Fibroblast of lung (primary cell): ENCODE measurements around the gene FAM117A. TPM values are rescaled to one million over a fixed set of nuclear protein-coding genes. Genes with fewer than 3 reads are reported as not detected.
A peak's percentile ranks its signal among the peaks of the same experiment; 100 is the strongest.

Experiments used
- DNase-seq, 2 donors: peaks; one replicate each; pipeline versions ENCODE4 v3.0.0 to v3.0.0-alpha.2; 2010; ENCODE audit warnings: low read depth in 2 of 2
- H2AFZ ChIP-seq: 2 replicates; pipeline ENCODE4 v1.5.1; 2012; ENCODE audit warnings: low read length, control low read depth, inconsistent platforms
- H3K27ac ChIP-seq: 2 replicates; pipeline ENCODE4 v1.5.1; 2011; ENCODE audit warnings: low read length, control low read depth; ENCODE audit not compliant: insufficient read depth
- H3K27me3 ChIP-seq: 2 replicates; pipeline ENCODE4 v1.5.1; 2011; ENCODE audit warnings: mild to moderate bottlenecking, low read length; ENCODE audit not compliant: control insufficient read depth, insufficient read depth
- H3K36me3 ChIP-seq: 2 replicates; pipeline ENCODE4 v1.5.1; 2011; ENCODE audit warnings: low read length; ENCODE audit not compliant: control insufficient read depth, insufficient read depth
- H3K4me1 ChIP-seq: 2 replicates; pipeline ENCODE4 v1.5.1; 2011; ENCODE audit warnings: low read length; ENCODE audit not compliant: control insufficient read depth, insufficient read depth; ENCODE audit errors: extremely low read depth
- H3K4me2 ChIP-seq: 2 replicates; pipeline ENCODE4 v1.5.1; 2011; ENCODE audit warnings: low read length, control low read depth; ENCODE audit not compliant: insufficient read depth; ENCODE audit errors: extremely low read depth
- H3K4me3 ChIP-seq, 4 experiments: fragments of 200-600 bp in 1 of 4; sonication (generic) in 1 of 4; replicated peaks in 1 of 4; 2 replicates each; pipeline ENCODE4 v1.5.1; 2011 to 2016; ENCODE audit warnings: low read length in 4 of 4, low read depth in 3 of 4, mild to moderate bottlenecking in 3 of 4, control low read depth in 2 of 4, inconsistent platforms in 1 of 4, mixed read lengths in 1 of 4; ENCODE audit not compliant: insufficient read depth in 1 of 4; ENCODE audit errors: control extremely low read depth in 1 of 4
- H3K79me2 ChIP-seq: 2 replicates; pipeline ENCODE4 v1.5.1; 2012; ENCODE audit warnings: mild to moderate bottlenecking, low read length, inconsistent platforms; ENCODE audit not compliant: control insufficient read depth, insufficient read depth
- H3K9ac ChIP-seq: 2 replicates; pipeline ENCODE4 v1.5.1; 2011; ENCODE audit warnings: mild to moderate bottlenecking, low read length, control low read depth; ENCODE audit not compliant: insufficient read depth
- H3K9me3 ChIP-seq: 2 replicates; pipeline ENCODE4 v1.5.1; 2012; ENCODE audit warnings: low read depth, low read length; ENCODE audit not compliant: control insufficient read depth, insufficient read depth
- H4K20me1 ChIP-seq: 2 replicates; pipeline ENCODE4 v1.5.1; 2011; ENCODE audit warnings: low read length; ENCODE audit not compliant: control insufficient read depth, insufficient read depth; ENCODE audit errors: extremely low read depth
- EZH2 ChIP-seq: IDR thresholded peaks from 2 replicates; pipeline ENCODE4 v1.5.1; 2012; ENCODE audit warnings: low read length, control low read depth, mild to moderate bottlenecking; ENCODE audit errors: missing control alignments
- polyA plus RNA-seq, 2 donors: library from polyadenylated mRNA; depleted of rRNA in 1 of 2; stranded (reverse) in 1 of 2; unstranded in 1 of 2; fragments of >200 nt; gene quantifications; 2 replicates each; pipeline ENCODE4 v1.2.1, GENCODE V29; 2011 to 2012; ENCODE audit warnings: missing spikeins in 1 of 2
- total RNA-seq: library from RNA; depleted of rRNA; stranded (reverse); fragments of >200 nt; gene quantifications from 2 replicates; pipeline ENCODE4 v1.2.1, GENCODE V29; 2014
- TF ChIP-seq, protein P1 (sequence below), 2 donors: IDR thresholded peaks in 1 of 2; conservative IDR thresholded peaks in 1 of 2; 1 replicate in 1 of 2; 2 replicates in 1 of 2; pipeline ENCODE4 v1.5.1; 2011 to 2012; ENCODE audit warnings: low read length in 2 of 2, control low read depth in 1 of 2, inconsistent platforms in 1 of 2, low read depth in 1 of 2, mild to moderate bottlenecking in 1 of 2

The FAM117A gene
- total and polyA plus RNA-seq, 2 donors (not counting 1 experiment from before 2014, with no cell fraction given), result 2.4 to 3.3 TPM

DNA sequence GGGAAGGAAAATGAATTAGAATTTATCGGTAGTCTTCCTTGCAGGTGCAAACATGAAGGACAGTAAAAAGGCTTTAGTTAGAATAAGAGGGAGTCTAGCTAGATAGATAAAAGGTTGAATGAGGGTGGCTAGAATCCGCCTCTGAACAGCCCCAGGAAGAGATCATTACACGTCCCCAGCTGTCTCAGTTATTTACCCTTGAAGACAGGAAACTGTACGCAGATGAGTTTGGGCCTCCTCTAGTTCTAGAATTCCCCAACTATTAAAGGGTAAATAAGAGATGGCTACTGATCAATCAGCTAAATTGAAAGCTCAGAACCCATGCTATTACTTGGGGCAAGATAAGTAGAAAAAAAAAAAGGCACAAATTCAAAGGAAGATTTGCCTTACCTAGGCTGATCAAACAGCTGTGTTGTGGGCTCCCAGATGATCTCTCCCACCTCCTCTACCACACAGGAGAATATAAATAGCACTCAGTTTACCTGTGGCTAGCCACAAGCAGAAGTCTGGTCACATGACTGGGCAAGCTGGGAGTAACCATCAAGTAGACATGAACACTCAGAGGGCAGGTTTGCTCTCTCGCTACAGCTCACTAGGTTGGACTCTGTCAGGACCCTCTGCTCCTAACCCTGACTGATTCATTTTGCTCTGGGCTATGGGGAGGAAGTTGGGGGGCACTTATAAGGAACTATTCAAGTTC lies 17.0 kb downstream of the FAM117A start:
- H3K9me3 ChIP-seq, result no peaks in the 10 kb centered on the region
- H3K36me3 ChIP-seq, result no peaks in the 10 kb centered on the region
- H3K4me1 ChIP-seq, result peaks cover 4% of the 10 kb centered on the region
- no peak for TF ChIP-seq EZH2
- TF ChIP-seq, protein P1, sequence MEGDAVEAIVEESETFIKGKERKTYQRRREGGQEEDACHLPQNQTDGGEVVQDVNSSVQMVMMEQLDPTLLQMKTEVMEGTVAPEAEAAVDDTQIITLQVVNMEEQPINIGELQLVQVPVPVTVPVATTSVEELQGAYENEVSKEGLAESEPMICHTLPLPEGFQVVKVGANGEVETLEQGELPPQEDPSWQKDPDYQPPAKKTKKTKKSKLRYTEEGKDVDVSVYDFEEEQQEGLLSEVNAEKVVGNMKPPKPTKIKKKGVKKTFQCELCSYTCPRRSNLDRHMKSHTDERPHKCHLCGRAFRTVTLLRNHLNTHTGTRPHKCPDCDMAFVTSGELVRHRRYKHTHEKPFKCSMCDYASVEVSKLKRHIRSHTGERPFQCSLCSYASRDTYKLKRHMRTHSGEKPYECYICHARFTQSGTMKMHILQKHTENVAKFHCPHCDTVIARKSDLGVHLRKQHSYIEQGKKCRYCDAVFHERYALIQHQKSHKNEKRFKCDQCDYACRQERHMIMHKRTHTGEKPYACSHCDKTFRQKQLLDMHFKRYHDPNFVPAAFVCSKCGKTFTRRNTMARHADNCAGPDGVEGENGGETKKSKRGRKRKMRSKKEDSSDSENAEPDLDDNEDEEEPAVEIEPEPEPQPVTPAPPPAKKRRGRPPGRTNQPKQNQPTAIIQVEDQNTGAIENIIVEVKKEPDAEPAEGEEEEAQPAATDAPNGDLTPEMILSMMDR (conservative IDR thresholded peaks at IDR 0.05 in 1 of 2, IDR thresholded peaks at IDR 0.05 in 1 of 2; ENCODE audit: low read depth in 1 of 2, low read length in 2 of 2), result no peak
- H3K9ac ChIP-seq, result no peak overlapping the region
- no peaks in the 10 kb centered on the region for H4K20me1 ChIP-seq
- no peak overlapping the region for H3K4me2 ChIP-seq
- H2AFZ ChIP-seq, result no peak overlapping the region
- no peak overlapping the region for H3K4me3 ChIP-seq
- DNase-seq, result no peak
- H3K27me3 ChIP-seq, result no peaks in the 10 kb centered on the region
- no peaks in the 10 kb centered on the region for H3K79me2 ChIP-seq
- H3K27ac ChIP-seq, result no peak overlapping the region

DNA sequence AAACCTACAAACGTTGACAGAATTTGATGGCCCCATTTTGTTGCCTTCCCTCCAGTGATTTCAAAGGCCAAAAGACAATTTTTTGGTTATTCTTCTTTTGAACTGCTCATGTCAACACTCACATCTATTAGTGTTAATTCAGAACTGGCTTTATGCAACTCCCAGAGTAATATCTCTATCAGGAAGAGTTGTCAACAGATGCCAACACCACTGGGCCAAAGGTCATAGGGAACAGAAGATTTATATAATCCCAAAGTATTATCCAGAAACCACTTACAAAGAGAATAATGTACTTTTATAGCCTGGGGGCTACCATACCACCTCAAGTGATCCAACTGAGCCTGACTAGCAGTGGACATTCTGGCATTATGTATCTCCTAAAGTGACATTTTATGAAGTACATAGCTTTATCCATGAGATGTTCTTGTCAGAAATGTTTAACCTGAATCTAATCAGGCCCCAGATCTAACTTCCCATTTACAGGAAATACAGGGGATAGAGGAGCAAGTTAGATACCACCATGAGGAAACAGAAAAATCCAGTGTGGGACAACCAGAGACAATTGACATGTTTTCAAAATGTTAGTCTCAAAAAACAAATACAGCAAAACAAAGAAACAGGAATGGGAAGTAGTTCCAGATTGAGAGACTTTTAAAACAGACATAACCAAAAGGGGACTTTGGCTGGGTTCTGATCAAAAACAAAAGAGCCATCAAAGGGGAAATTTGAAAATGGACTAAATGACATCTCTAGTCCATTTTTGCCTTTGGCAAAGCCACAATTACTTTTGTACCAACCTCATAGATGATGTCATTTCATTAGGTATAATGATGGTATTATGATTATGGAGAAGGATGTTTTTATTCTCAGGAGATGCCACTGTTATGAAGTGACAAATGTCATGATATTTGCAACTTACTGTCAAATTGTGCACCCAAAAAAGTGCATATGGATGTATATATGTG lies 18.5 kb downstream of the FAM117A start:
- TF ChIP-seq, protein P1 (conservative IDR thresholded peaks at IDR 0.05 in 1 of 2, IDR thresholded peaks at IDR 0.05 in 1 of 2; ENCODE audit: low read depth in 1 of 2, low read length in 2 of 2), result no peak
- TF ChIP-seq EZH2, result no peak
- H3K27ac ChIP-seq, result no peak overlapping the region
- no peak overlapping the region for H3K9ac ChIP-seq

DNA sequence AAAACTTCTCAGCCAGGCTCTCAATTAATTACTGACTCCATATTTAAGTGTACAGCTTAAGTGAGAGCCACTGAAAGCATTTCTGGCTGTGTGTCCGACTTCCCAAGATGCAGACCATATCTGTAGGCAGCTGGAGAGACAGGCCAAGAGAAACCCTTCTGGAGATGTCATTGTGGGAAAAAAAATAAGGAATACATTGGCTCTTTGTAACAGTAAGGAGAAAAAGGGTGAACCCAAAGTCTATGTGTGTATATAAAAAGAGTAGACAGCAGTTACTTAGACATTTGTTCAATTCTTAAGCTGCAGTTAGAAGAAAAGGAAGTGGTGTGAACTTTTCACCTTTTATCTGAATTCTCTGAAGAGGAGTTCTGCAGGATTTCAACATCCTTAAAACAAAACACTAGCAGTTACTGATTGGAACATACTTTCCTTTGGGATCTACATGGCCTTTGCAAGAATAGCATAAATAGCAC lies 21.7 kb downstream of the FAM117A start:
- Histone ChIP-seq H4K20me1 (no peaks in the 10 kb centered on the region), H3K36me3 (no peaks in the 10 kb centered on the region), H3K9me3 (no peaks in the 10 kb centered on the region), H3K4me2 (no peak overlapping the region), H3K4me1 (peaks cover 6% of the 10 kb centered on the region), H3K4me3 (no peak overlapping the region), H3K9ac (no peak overlapping the region), H3K27ac (no peak overlapping the region), H3K27me3 (no peaks in the 10 kb centered on the region), H3K79me2 (no peaks in the 10 kb centered on the region), H2AFZ (no peak overlapping the region)
- DNase-seq, result peak in 1 of 2 donors; percentile 21
- TF ChIP-seq, protein P1 (conservative IDR thresholded peaks at IDR 0.05 in 1 of 2, IDR thresholded peaks at IDR 0.05 in 1 of 2; ENCODE audit: low read depth in 1 of 2, low read length in 2 of 2), result no peak
- no peak for TF ChIP-seq EZH2

More for the DNA sequence above, 18.5 kb downstream of the FAM117A start:
- Histone ChIP-seq H3K27me3 (no peaks in the 10 kb centered on the region), H3K79me2 (no peaks in the 10 kb centered on the region), H3K4me2 (no peak overlapping the region), H3K4me3 (no peak overlapping the region), H3K36me3 (no peaks in the 10 kb centered on the region), H4K20me1 (no peaks in the 10 kb centered on the region), H2AFZ (no peak overlapping the region), H3K4me1 (peaks cover 6% of the 10 kb centered on the region), H3K9me3 (no peaks in the 10 kb centered on the region)
- no peak for DNase-seq
